K562 (cell line): ENCODE results near the gene CBL. TPM values are rescaled to one million over a fixed set of nuclear protein-coding genes. Genes with fewer than 3 reads are reported as not detected.
A peak's percentile ranks its signal among the peaks of the same experiment; 100 is the strongest.

Source experiments
- ATAC-seq: fragments of 200-7000 bp; cut with Tn5 transposase; 3 replicates; pipeline ENCODE4 v1.9.1; 2020; ENCODE audit warnings: moderate library complexity
- BruUV-seq: library from RNA; stranded (reverse); fragments of 400-500 nt; replicated peaks from 2 replicates; lab custom pipeline; 2021; lab: Mats Ljungman, UMichigan
- CTCF ChIA-PET: fragments of 300-600 bp; formaldehyde crosslinking; extraction: SDS; loops from one replicate; lab custom pipeline; 2021; ENCODE audit warnings: low intra/inter-chr PET ratio; lab: Yijun Ruan, JAX
- POLR2A ChIA-PET: fragments of 300-600, 350-650 bp; sonication (Branson Sonifier 250); formaldehyde crosslinking; extraction: SDS; loops from one replicate; lab custom pipeline; 2021; ENCODE audit warnings: antibody characterized with exemption, inconsistent platforms; lab: Yijun Ruan, JAX
- DNase-seq, 4 experiments: peaks; one replicate each; pipeline versions ENCODE4 v3.0.0 to v3.0.0-alpha.2; 2011 to 2018; ENCODE audit warnings: low spot score in 3 of 4, mixed read lengths in 3 of 4; ENCODE audit errors: extremely low read depth in 1 of 4
- FAIRE-seq: peaks from 2 replicates; lab custom pipeline; 2011; peaks lifted over from hg19 to GRCh38; lab: Jason Lieb, UNC
- H2AFZ ChIP-seq: 2 replicates; pipeline ENCODE4 v1.6.0; 2011; ENCODE audit warnings: low read depth, low read length, control low read depth, inconsistent platforms
- H3K27ac ChIP-seq: fragments of 200-600 bp; 3 replicates; pipeline ENCODE4 v1.8.0; 2011; ENCODE audit warnings: low read depth, mild to moderate bottlenecking, control low read depth, inconsistent platforms, low read length, moderate library complexity, mixed read lengths; ENCODE audit errors: extremely low read depth
- H3K27me3 ChIP-seq, 2 experiments: fragments of 300-600 bp in 1 of 2; 2 replicates in 1 of 2; 3 replicates in 1 of 2; pipeline versions ENCODE4 v1.6.0 to v1.8.0; 2011; ENCODE audit warnings: inconsistent platforms in 2 of 2, low read length in 2 of 2, mild to moderate bottlenecking in 1 of 2, mixed read lengths in 1 of 2, moderate library complexity in 1 of 2; ENCODE audit not compliant: control insufficient read depth in 2 of 2, insufficient read depth in 2 of 2
- H3K36me3 ChIP-seq: fragments of 300-600 bp; 3 replicates; pipeline ENCODE4 v1.8.0; 2011; ENCODE audit warnings: mild to moderate bottlenecking, low read length, inconsistent platforms; ENCODE audit not compliant: control insufficient read depth, insufficient read depth
- H3K4me1 ChIP-seq, 2 experiments: fragments of 200-600 bp in 1 of 2; replicated peaks in 1 of 2; 2 replicates in 1 of 2; 3 replicates in 1 of 2; pipeline versions ENCODE4 v1.5.1 to v1.8.0; 2011; ENCODE audit warnings: inconsistent platforms in 2 of 2, low read length in 2 of 2, mild to moderate bottlenecking in 1 of 2, mixed read lengths in 1 of 2, moderate library complexity in 1 of 2; ENCODE audit not compliant: control insufficient read depth in 2 of 2, insufficient read depth in 2 of 2
- H3K4me2 ChIP-seq: 2 replicates; pipeline ENCODE4 v1.6.1; 2011; ENCODE audit warnings: low read length, control low read depth, inconsistent platforms, mixed read lengths; ENCODE audit not compliant: insufficient read depth
- H3K4me3 ChIP-seq: fragments of 200-600 bp; sonication (generic), shearing (Covaris generic); 2 replicates; pipeline ENCODE4 v1.5.1; 2016; ENCODE audit warnings: control low read depth, inconsistent platforms
- H3K79me2 ChIP-seq: fragments of 200-600 bp; 3 replicates; pipeline ENCODE4 v1.8.0; 2011; ENCODE audit warnings: low read length, inconsistent platforms; ENCODE audit not compliant: control insufficient read depth, insufficient read depth
- H3K9ac ChIP-seq, 2 experiments: 2 replicates each; pipeline versions ENCODE4 v1.6.0 to v1.6.1; 2011; ENCODE audit warnings: low read depth in 2 of 2, low read length in 2 of 2, control low read depth in 1 of 2, inconsistent platforms in 1 of 2, mild to moderate bottlenecking in 1 of 2, mixed read lengths in 1 of 2; ENCODE audit not compliant: insufficient read depth in 1 of 2
- H3K9me1 ChIP-seq: one replicate; pipeline ENCODE4 v1.6.0; 2011; ENCODE audit warnings: inconsistent platforms, mild to moderate bottlenecking, low read length, moderate library complexity; ENCODE audit not compliant: control insufficient read depth, insufficient read depth
- H3K9me3 ChIP-seq: replicated peaks from 2 replicates; pipeline ENCODE4 v1.5.1; 2011; ENCODE audit warnings: low read depth, low read length, inconsistent platforms; ENCODE audit not compliant: control insufficient read depth, insufficient read depth
- H4K20me1 ChIP-seq: replicated peaks from 2 replicates; pipeline ENCODE4 v1.6.1; 2011; ENCODE audit warnings: low read length, inconsistent platforms, mixed read lengths; ENCODE audit not compliant: control insufficient read depth, insufficient read depth
- ADNP ChIP-seq: fragments of 200-800 bp; sonication (Bioruptor generic); IDR thresholded peaks from 2 replicates; pipeline ENCODE4 v1.6.1; 2016; ENCODE audit warnings: missing genetic modification characterization, missing compliant biosample characterization
- ASH1L ChIP-seq: fragments of 450-650 bp; IDR thresholded peaks from 2 replicates; pipeline ENCODE4 v1.6.1; 2018; ENCODE audit warnings: borderline replicate concordance, mild to moderate bottlenecking, low read depth; ENCODE audit not compliant: partially characterized antibody
- BRF1 ChIP-seq: IDR thresholded peaks from 3 replicates; pipeline ENCODE4 v1.6.1; 2011; ENCODE audit warnings: borderline replicate concordance, mild to moderate bottlenecking; ENCODE audit not compliant: insufficient read length; ENCODE audit errors: extremely low read depth
- CBFA2T2 ChIP-seq: fragments of 450-650 bp; conservative IDR thresholded peaks from 2 replicates; pipeline ENCODE4 v1.6.1; 2017; ENCODE audit warnings: mild to moderate bottlenecking
- CEBPB ChIP-seq: fragments of 450-650 bp; IDR thresholded peaks from 2 replicates; pipeline ENCODE4 v1.6.1; 2016; ENCODE audit warnings: missing genetic modification characterization, missing compliant biosample characterization
- CSDE1 ChIP-seq, 2 experiments: fragments of 450-650 bp; IDR thresholded peaks; 2 replicates each; pipeline ENCODE4 v1.6.1; 2016; ENCODE audit warnings: mild to moderate bottlenecking in 1 of 2
- HSF4 ChIP-seq: fragments of 250-450 bp; sonication (Bioruptor Pico); IDR thresholded peaks from 2 replicates; pipeline ENCODE4 v2.1.2; 2022; ENCODE audit warnings: mild to moderate bottlenecking, moderate library complexity, borderline replicate concordance
- PATZ1 ChIP-seq: fragments of 250-450 bp; sonication (Bioruptor Pico); IDR thresholded peaks from 2 replicates; pipeline ENCODE4 v1.5.0; 2020; ENCODE audit warnings: mild to moderate bottlenecking, borderline replicate concordance
- POLR2A ChIP-seq: fragments of 450-650 bp; conservative IDR thresholded peaks from 2 replicates; pipeline ENCODE4 v1.6.1; 2016
- RAD51 ChIP-seq: fragments of 450-650 bp; IDR thresholded peaks from 2 replicates; pipeline ENCODE4 v1.7.1; 2016; ENCODE audit warnings: low read depth, mild to moderate bottlenecking, borderline replicate concordance
- SIRT6 ChIP-seq: IDR thresholded peaks from one replicate; pipeline ENCODE4 v1.6.1; 2012; ENCODE audit warnings: low read depth, mild to moderate bottlenecking, control low read depth, inconsistent platforms, low read length, moderate library complexity
- SRSF1 ChIP-seq: fragments of 200-400 bp; formaldehyde crosslinking; IDR thresholded peaks from 2 replicates; pipeline ENCODE4 v1.6.1; 2017; ENCODE audit warnings: mild to moderate bottlenecking, low read depth, low read length, moderate library complexity
- SRSF3 ChIP-seq: fragments of 200-400 bp; formaldehyde crosslinking; IDR thresholded peaks from 2 replicates; pipeline ENCODE4 v1.6.1; 2016; ENCODE audit warnings: mild to moderate bottlenecking, low read length, moderate library complexity; ENCODE audit not compliant: insufficient read depth
- TFE3 ChIP-seq: fragments of 450-650 bp; formaldehyde crosslinking; IDR thresholded peaks from 2 replicates; pipeline ENCODE4 v1.4.0; 2020; ENCODE audit warnings: mild to moderate bottlenecking, mixed read lengths
- TOE1 ChIP-seq, 2 experiments: fragments of 450-650 bp in 1 of 2; sonication (generic) in 1 of 2; formaldehyde crosslinking in 1 of 2; IDR thresholded peaks; 2 replicates each; pipeline versions ENCODE4 v1.7.1 to v1.8.0; 2016 to 2022; ENCODE audit warnings: borderline replicate concordance in 2 of 2, mild to moderate bottlenecking in 2 of 2, antibody characterized with exemption in 1 of 2, inconsistent platforms in 1 of 2, low read depth in 1 of 2, missing genetic modification reagents in 1 of 2, moderate library complexity in 1 of 2
- USF2 ChIP-seq: sonication (generic); formaldehyde crosslinking; IDR thresholded peaks from 2 replicates; pipeline ENCODE4 v1.5.0; 2020; ENCODE audit warnings: missing genetic modification reagents
- XRCC3 ChIP-seq: fragments of 450-650 bp; IDR thresholded peaks from 2 replicates; pipeline ENCODE4 v1.6.1; 2017; ENCODE audit warnings: mild to moderate bottlenecking, moderate library complexity
- ZBTB17 ChIP-seq: fragments of 450-650 bp; formaldehyde crosslinking; IDR thresholded peaks from 2 replicates; pipeline ENCODE4 v1.4.0; 2020; ENCODE audit warnings: mild to moderate bottlenecking
- ZNF695 ChIP-seq: fragments of 450-650 bp; formaldehyde crosslinking; IDR thresholded peaks from 2 replicates; pipeline ENCODE4 v1.4.0; 2020; ENCODE audit warnings: mild to moderate bottlenecking, moderate library complexity
- ZNF766 ChIP-seq: fragments of 200-800 bp; sonication (Bioruptor generic); conservative IDR thresholded peaks from 2 replicates; pipeline ENCODE4 v1.6.1; 2016; ENCODE audit warnings: missing genetic modification characterization, missing compliant biosample characterization
- WGBS: fragments of 100-300 bp; shearing (Covaris generic); methylation state at CpG from one replicate; pipeline ENCODE4 v1.1.6; 2016; ENCODE audit warnings: low coverage, mixed read lengths; ENCODE audit not compliant: insufficient coverage; ENCODE audit errors: missing lambda C conversion rate; 5-methylcytosine and 5-hydroxymethylcytosine counted together
- in situ Hi-C: fragments of 300-500 bp; cut with MboI; formaldehyde crosslinking; loops from 4 replicates; pipeline ENCODE4 v1.15.0; 2018; ENCODE audit warnings: inconsistent platforms, mixed read lengths
- intact Hi-C: fragments of 100-400 bp; cut with micrococcal nuclease; formaldehyde crosslinking; loops from 2 replicates; pipeline ENCODE4 v1.14.2; 2022
- polyA plus RNA-seq, 8 experiments: library from polyadenylated mRNA; depleted of rRNA in 4 of 8; stranded (reverse) in 5 of 8; unstranded in 3 of 8; fragments of >200 nt; fragmentation: Nextera tagmentation in 2 of 8; fragmentation: Illumina TruSeq in 1 of 8; extraction: Ambion mirVana in 2 of 8; extraction: Trizol in 1 of 8; gene quantifications; 2 replicates each; pipeline versions ENCODE4 v1.2.1 to v1.2.3, GENCODE V29; 2011 to 2014; ENCODE audit warnings: inconsistent platforms in 1 of 8, missing spikeins in 1 of 8
- total RNA-seq, 7 experiments: library from RNA; depleted of rRNA in 6 of 7; stranded (reverse); fragments of >200 nt in 6 of 7; fragmentation: Illumina TruSeq in 2 of 7; extraction: Trizol in 2 of 7; gene quantifications; 2 replicates each; pipeline versions ENCODE4 v1.2.1 to v1.2.3, GENCODE V29; 2011 to 2021; ENCODE audit warnings: low replicate concordance in 1 of 7

Gene CBL
- total and polyA plus RNA-seq, 9 of the 15 experiments (the other 6 are each of a cell fraction or from before 2014, with no cell fraction given): 3.2 to 24.9 (median 9.9) TPM

- Histone ChIP-seq H4K20me1 (no peaks in the 10 kb centered on the region), H3K9me1 (no peaks in the 10 kb centered on the region), H3K9me3 (no peaks in the 10 kb centered on the region), H3K4me3 (no peak overlapping the region), H3K4me1 (peaks cover 0 to 3% of the 10 kb centered on the region in 2 experiments; a peak in 2 of 5 replicates), H3K36me3 (no peaks in the 10 kb centered on the region), H2AFZ (no peak overlapping the region), H3K4me2 (no peak overlapping the region), H3K27ac (no peak overlapping the region), H3K79me2 (no peaks in the 10 kb centered on the region), H3K9ac (no peak overlapping the region; a peak in 1 of 4 replicates), H3K27me3 (no peaks in the 10 kb centered on the region)
- ATAC-seq: no peak
- WGBS: 67% methylated on average over 6 of the region's 6 CpGs
- in situ Hi-C loops (loop anchor here (5.0 kb wide), 1 partner anchor 97 kb away; the partner anchor contains the start of gene DPAGT1), intact Hi-C loops (no loop called here)
- BruUV-seq: no TSS peak
- ChIA-PET CTCF (interaction anchor here (0.7 kb wide), 1 partner anchor 46 kb away, joined by 3 read pairs; no protein-coding TSS in a partner anchor), POLR2A (no interaction called here)
- no peak for DNase-seq
- FAIRE-seq: no peak
- TF ChIP-seq ZNF695 (no peak), CBFA2T2 (0 out of 2 replicates have a peak, but pooled peaks have one; percentile 37), CSDE1 (IDR thresholded peaks at IDR 0.05) (no peak), RAD51 (peak; percentile 83), POLR2A (no peak), SRSF3 (no peak), HSF4 (CRISPR knock-in tag) (no peak), XRCC3 (no peak), ADNP (no peak), ZBTB17 (CRISPR knock-in tag) (no peak), SRSF1 (no peak), ASH1L (no peak), TFE3 (CRISPR knock-in tag) (peak; percentile 86), CEBPB (tag) (no peak), SIRT6 (no peak), TOE1 (IDR thresholded peaks at IDR 0.05; ENCODE audit: borderline replicate concordance) (peak; percentile 85; the same call in 1 of the 2 replicates), TOE1 (CRISPR knock-in tag; IDR thresholded peaks at IDR 0.05; ENCODE audit: borderline replicate concordance, low read depth) (no peak), ZNF766 (CRISPR knock-in tag) (no peak), USF2 (CRISPR knock-in tag) (peak; percentile 63; the same call in 1 of the 2 replicates), BRF1 (no peak), PATZ1 (CRISPR knock-in tag) (no peak)
Measured at GRCh38 chr11:119198925-119199324, 7.2 kb upstream of the CBL start.
